ENCODE data around the gene HBM.

DNA sequence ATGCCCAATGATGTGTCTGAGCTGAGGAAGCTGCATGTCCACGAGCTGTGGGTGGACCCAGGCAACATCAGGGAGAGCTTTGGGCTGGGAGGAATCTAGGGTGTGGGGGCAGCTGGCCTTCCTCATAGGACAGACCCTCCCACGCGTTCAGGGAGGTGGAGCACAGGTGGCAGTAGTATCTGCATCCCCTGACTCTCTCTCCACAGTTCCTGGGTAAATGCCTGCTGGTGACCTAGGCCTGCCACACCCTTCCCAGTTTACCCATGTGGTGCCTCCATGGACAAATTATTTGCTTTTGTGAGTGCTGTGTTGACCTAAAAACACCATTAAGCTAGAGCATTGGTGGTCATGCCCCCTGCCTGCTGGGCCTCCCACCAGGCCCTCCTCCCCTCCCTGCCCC lies 3.2 kb downstream of the HBM start:
- no peak for TF ChIP-seq CTCF (IDR thresholded peaks at IDR 0.05)
- TF ChIP-seq POLR2A (IDR thresholded peaks at IDR 0.05; ENCODE audit: low read length): no peak
- TF ChIP-seq MAX (IDR thresholded peaks at IDR 0.05): no peak
- TF ChIP-seq FOXS1 (CRISPR knock-in tag; IDR thresholded peaks at IDR 0.05): no peak
- no peak for TF ChIP-seq REST (IDR thresholded peaks at IDR 0.05)
- TF ChIP-seq NFE2L2 (conservative IDR thresholded peaks at IDR 0.05; ENCODE audit: low read length): no peak
- no peak for TF ChIP-seq ZFP36 (IDR thresholded peaks at IDR 0.05; ENCODE audit: borderline replicate concordance, partially characterized antibody)
- TF ChIP-seq PBX3 (IDR thresholded peaks at IDR 0.05): no peak
- TF ChIP-seq JUNB (IDR thresholded peaks at IDR 0.05): no peak
- no peak for TF ChIP-seq HOXA7 (CRISPR knock-in tag; IDR thresholded peaks at IDR 0.05)
- TF ChIP-seq HDAC2 (IDR thresholded peaks at IDR 0.05): no peak
- TF ChIP-seq CHD4 (IDR thresholded peaks at IDR 0.05; ENCODE audit: borderline replicate concordance): no peak

Data from A549 (cell line).